Measurements from ENCODE around the gene GDPD3. TPM values are rescaled to one million over a fixed set of nuclear protein-coding genes. Genes with fewer than 3 reads are reported as not detected.

Gene GDPD3
- total and polyA plus RNA-seq, 10 of the 15 experiments (the other 5 are each of a cell fraction or from before 2014, with no cell fraction given): 0.29 to 3.3 (median 0.97) TPM

GRCh38 chr16:30079480-30079879, 33.9 kb downstream of the GDPD3 start:
- Histone ChIP-seq H3K27me3 (replicated peaks in 1 of 2; ENCODE audit: control insufficient read depth in 2 of 2, insufficient read depth in 2 of 2, low read length in 1 of 2) (no peaks in the 10 kb centered on the region), H4K20me1 (ENCODE audit: control insufficient read depth, insufficient read depth) (0 out of 2 replicates have a peak, but pooled peaks cover 2% of the 10 kb centered on the region), H3K79me2 (ENCODE audit: control insufficient read depth, insufficient read depth, low read length) (peaks cover 40% of the 10 kb centered on the region), H3K4me1 (ENCODE audit: control insufficient read depth, insufficient read depth, low read length) (peaks cover 10% of the 10 kb centered on the region), H3K27ac (ENCODE audit: control insufficient read depth, insufficient read depth) (no peak overlapping the region), H2AFZ (ENCODE audit: control insufficient read depth, low read depth, low read length) (no peak overlapping the region), H3K9me3 (replicated peaks; ENCODE audit: control insufficient read depth, insufficient read depth, low read length) (no peaks in the 10 kb centered on the region), H3K36me3 (ENCODE audit: control insufficient read depth in 2 of 2, insufficient read depth in 2 of 2, low read length in 1 of 2) (peaks cover 22 to 31% of the 10 kb centered on the region in 2 experiments), H3K9ac (ENCODE audit: control insufficient read depth, insufficient read depth, low read length) (no peak overlapping the region), H3K4me3 (no peak overlapping the region), H3K4me2 (ENCODE audit: control insufficient read depth, insufficient read depth) (no peak overlapping the region)
- ATAC-seq: no peak
- in situ Hi-C loops (cut with MboI) (loop anchor here (25.0 kb wide), 1 partner anchor 1808 kb away; no protein-coding TSS in a partner anchor), intact Hi-C loops (cut with micrococcal nuclease; ENCODE audit: unreplicated experiment) (no loop called here)
- no peak for FAIRE-seq
- 100% methylated on average over 7 of the region's 7 CpGs for WGBS (ENCODE audit: insufficient coverage, insufficient replicate concordance, low lambda C conversion rate, missing lambda C conversion rate)
- SMC1A ChIA-PET (ENCODE audit: uncharacterized antibody, unreplicated experiment): no interaction called here
- RAD21 ChIA-PET (ENCODE audit: unreplicated experiment): interaction anchor here (0.7 kb wide), 1 partner anchor 40 kb away, joined by 3 read pairs; no protein-coding TSS in a partner anchor
- POLR2A ChIA-PET: interaction anchor here (0.6 to 1.2 kb wide), 3 partner anchors 12 to 81 kb away, joined by 3 read pairs; partner anchors contain the start of gene TBX6
- BruUV-seq (replicated peaks): no TSS peak
- no peak for TF ChIP-seq MXI1 (IDR thresholded peaks at IDR 0.05; ENCODE audit: low read depth, low read length)
- DNase-seq (ENCODE audit: low read depth, low spot score): no peak
- CTCF ChIA-PET: interaction anchor here (1.4 kb wide), 1 partner anchor 12 kb away, joined by 7 read pairs; the partner anchor contains the start of gene TBX6

DNA sequence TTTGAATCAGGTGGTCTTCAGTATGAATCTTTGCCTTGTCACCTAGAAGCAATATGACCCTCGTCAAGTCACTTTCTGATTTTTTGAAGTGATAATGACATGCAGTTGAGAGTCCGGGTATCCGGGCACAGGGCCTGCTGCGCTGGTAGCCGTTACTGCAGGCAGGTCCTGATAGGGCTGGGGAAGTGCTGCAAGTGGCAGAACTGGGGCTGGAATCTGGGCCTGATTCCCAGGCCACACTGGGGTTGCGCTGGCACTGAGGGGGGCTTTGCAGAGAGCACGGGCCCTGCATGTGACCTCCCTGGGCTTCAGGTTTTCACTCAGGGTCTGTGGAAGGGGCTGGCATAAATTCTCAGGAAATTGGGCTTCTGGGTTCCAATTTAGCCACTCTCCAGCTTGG, 34.6 kb downstream of the GDPD3 start:
- FAIRE-seq (no peak), DNase-seq (ENCODE audit: low read depth, low spot score) (no peak), ATAC-seq (no peak)
- 100% methylated on average over 7 of the region's 7 CpGs for WGBS (ENCODE audit: insufficient coverage, insufficient replicate concordance, low lambda C conversion rate, missing lambda C conversion rate)
- no peaks in the 10 kb centered on the region for H3K27me3 ChIP-seq (replicated peaks in 1 of 2; ENCODE audit: control insufficient read depth in 2 of 2, insufficient read depth in 2 of 2, low read length in 1 of 2)
- TF ChIP-seq RAD21 (IDR thresholded peaks at IDR 0.05; ENCODE audit: insufficient read depth, low read depth, low read length) (no peak), MXI1 (IDR thresholded peaks at IDR 0.05; ENCODE audit: low read depth, low read length) (no peak), CBX5 (IDR thresholded peaks at IDR 0.05; ENCODE audit: low read depth) (no peak), E4F1 (IDR thresholded peaks at IDR 0.05; ENCODE audit: borderline replicate concordance, partially characterized antibody) (no peak), SMAD1 (IDR thresholded peaks at IDR 0.05; ENCODE audit: low read depth, partially characterized antibody) (no peak), ZBTB4 (CRISPR knock-in tag; IDR thresholded peaks at IDR 0.05) (no peak), CHD4 (IDR thresholded peaks at IDR 0.05) (no peak), ZZZ3 (IDR thresholded peaks at IDR 0.05; ENCODE audit: control insufficient read depth, insufficient read length, low read depth) (no peak), TCF3 (IDR thresholded peaks at IDR 0.05; ENCODE audit: borderline replicate concordance, insufficient read depth, low read depth, low read length) (no peak)
- TF ChIP-seq, protein P1, sequence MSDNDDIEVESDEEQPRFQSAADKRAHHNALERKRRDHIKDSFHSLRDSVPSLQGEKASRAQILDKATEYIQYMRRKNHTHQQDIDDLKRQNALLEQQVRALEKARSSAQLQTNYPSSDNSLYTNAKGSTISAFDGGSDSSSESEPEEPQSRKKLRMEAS (IDR thresholded peaks at IDR 0.05; ENCODE audit: low read depth, low read length): no peak
- 0 out of 2 replicates have a peak, but pooled peaks cover 2% of the 10 kb centered on the region for H4K20me1 ChIP-seq (ENCODE audit: control insufficient read depth, insufficient read depth)
- H3K9me3 ChIP-seq (replicated peaks; ENCODE audit: control insufficient read depth, insufficient read depth, low read length): no peaks in the 10 kb centered on the region
- BruUV-seq (replicated peaks): no TSS peak
- H3K4me1 ChIP-seq (ENCODE audit: control insufficient read depth, insufficient read depth, low read length): peaks cover 10% of the 10 kb centered on the region
- ChIA-PET RAD21 (ENCODE audit: unreplicated experiment) (no interaction called here), CTCF (no interaction called here), POLR2A (interaction anchor here (0.5 kb wide), 1 partner anchor 101 kb away, joined by 3 read pairs; no protein-coding TSS in a partner anchor), SMC1A (ENCODE audit: uncharacterized antibody, unreplicated experiment) (interaction anchor here (0.6 to 1.2 kb wide), 2 partner anchors 12 to 288 kb away, joined by 3 read pairs; partner anchors contain the start of gene KIF22)
- in situ Hi-C loops (cut with MboI): loop anchor here (25.0 kb wide), 1 partner anchor 1809 kb away; no protein-coding TSS in a partner anchor
- H3K9ac ChIP-seq (ENCODE audit: control insufficient read depth, insufficient read depth, low read length): no peak overlapping the region
- no peak overlapping the region for H3K4me3 ChIP-seq
- peak overlapping the region; percentile 25; the same call in 1 of the 2 replicates for H3K4me2 ChIP-seq (ENCODE audit: control insufficient read depth, insufficient read depth)
- no peak overlapping the region for H2AFZ ChIP-seq (ENCODE audit: control insufficient read depth, low read depth, low read length)
- intact Hi-C loops (cut with micrococcal nuclease; ENCODE audit: unreplicated experiment): no loop called here
- peaks cover 40% of the 10 kb centered on the region for H3K79me2 ChIP-seq (ENCODE audit: control insufficient read depth, insufficient read depth, low read length)
- H3K36me3 ChIP-seq (ENCODE audit: control insufficient read depth in 2 of 2, insufficient read depth in 2 of 2, low read length in 1 of 2): peaks cover 15 to 24% of the 10 kb centered on the region in 2 experiments
- no peak overlapping the region for H3K27ac ChIP-seq (ENCODE audit: control insufficient read depth, insufficient read depth)
